B cell (primary cell): ENCODE measurements around the gene CACNA1D. TPM values are rescaled to one million over a fixed set of nuclear protein-coding genes. Genes with fewer than 3 reads are reported as not detected.

Experiments
- ATAC-seq: fragments of 200-7000 bp; cut with Tn5 transposase; one replicate; pipeline ENCODE4 v1.10.0; 2021; ENCODE audit warnings: low read depth, mild to moderate bottlenecking, moderate number of reproducible peaks, moderate library complexity
- CTCF ChIA-PET: fragments of 350-600 bp; sonication (Branson Sonifier 250); formaldehyde crosslinking; loops from one replicate; lab custom pipeline; 2021; ENCODE audit warnings: antibody characterized with exemption, inconsistent platforms; lab: Charles Lee
- POLR2A ChIA-PET: fragments of 350-600 bp; sonication (Branson Sonifier 250); formaldehyde crosslinking; loops from one replicate; lab custom pipeline; 2021; ENCODE audit warnings: antibody characterized with exemption; lab: Charles Lee
- DNase-seq: peaks from one replicate; pipeline ENCODE4 v3.0.0; 2013
- H2AFZ ChIP-seq: 2 replicates; pipeline ENCODE4 v1.6.1; 2012; ENCODE audit warnings: mild to moderate bottlenecking, low read depth, low read length; ENCODE audit not compliant: insufficient read depth, poor library complexity, severe bottlenecking
- H3K27ac ChIP-seq, 2 donors: 1 replicate in 1 of 2; 2 replicates in 1 of 2; pipeline ENCODE4 v1.5.1; 2012 to 2013; ENCODE audit warnings: low read length in 2 of 2, mild to moderate bottlenecking in 2 of 2, moderate library complexity in 1 of 2
- H3K27me3 ChIP-seq, 4 experiments: fragments of 200-600 bp in 1 of 4; sonication (generic) in 1 of 4; replicated peaks in 1 of 4; 1 replicate in 2 of 4; 2 replicates in 2 of 4; pipeline versions ENCODE4 v1.6.1 to v1.7.0; 2013 to 2016; ENCODE audit warnings: low read length in 3 of 4, mild to moderate bottlenecking in 2 of 4, mixed read lengths in 1 of 4, moderate library complexity in 1 of 4; ENCODE audit not compliant: insufficient read depth in 4 of 4, control insufficient read depth in 3 of 4; ENCODE audit errors: control extremely low read depth in 1 of 4
- H3K36me3 ChIP-seq, 2 experiments: replicated peaks in 1 of 2; 1 replicate in 1 of 2; 2 replicates in 1 of 2; pipeline versions ENCODE4 v1.6.1 to v1.7.1; 2013; ENCODE audit warnings: low read length in 1 of 2; ENCODE audit not compliant: insufficient read depth in 2 of 2, control insufficient read depth in 1 of 2; ENCODE audit errors: control extremely low read depth in 1 of 2, extremely low read depth in 1 of 2
- H3K4me1 ChIP-seq, 2 donors: fragments of 200-600 bp in 1 of 2; sonication (generic) in 1 of 2; 1 replicate in 1 of 2; 2 replicates in 1 of 2; pipeline versions ENCODE4 v1.5.1 to v1.6.1; 2013 to 2017; ENCODE audit warnings: low read length in 2 of 2; ENCODE audit not compliant: control insufficient read depth in 2 of 2, insufficient read depth in 2 of 2
- H3K4me2 ChIP-seq: replicated peaks from 2 replicates; pipeline ENCODE3; 2012; ENCODE audit warnings: mild to moderate bottlenecking, low read depth, low read length; ENCODE audit not compliant: poor library complexity, severe bottlenecking
- H3K4me3 ChIP-seq, 5 experiments: fragments of 200-600 bp in 1 of 5; sonication (generic) in 1 of 5; 1 replicate in 3 of 5; 2 replicates in 2 of 5; pipeline versions ENCODE4 v1.5.1 to v1.7.0; 2011 to 2016; ENCODE audit warnings: low read length in 4 of 5, mild to moderate bottlenecking in 4 of 5, low read depth in 2 of 5, control low read depth in 1 of 5, moderate library complexity in 1 of 5; ENCODE audit not compliant: insufficient read depth in 1 of 5; ENCODE audit errors: control extremely low read depth in 1 of 5, extremely low read depth in 1 of 5
- H3K79me2 ChIP-seq: fragments of 200-600 bp; sonication (generic); one replicate; pipeline ENCODE4 v1.6.0; 2016; ENCODE audit warnings: low read length; ENCODE audit not compliant: control insufficient read depth, insufficient read depth
- H3K9ac ChIP-seq: fragments of 200-600 bp; sonication (generic); 2 replicates; pipeline ENCODE4 v1.6.1; 2017; ENCODE audit warnings: mild to moderate bottlenecking, low read length, moderate library complexity
- H3K9me3 ChIP-seq, 3 donors: one replicate each; pipeline versions ENCODE4 v1.6.1 to v1.7.1; 2013; ENCODE audit warnings: low read length in 2 of 3; ENCODE audit not compliant: control insufficient read depth in 2 of 3, insufficient read depth in 1 of 3; ENCODE audit errors: control extremely low read depth in 1 of 3
- H4K20me1 ChIP-seq: 2 replicates; pipeline ENCODE4 v1.6.0; 2012; ENCODE audit warnings: mild to moderate bottlenecking, low read length; ENCODE audit not compliant: insufficient read depth, control insufficient read depth, poor library complexity, severe bottlenecking
- H3K27ac Mint-ChIP-seq: one replicate; pipeline ENCODE4 v1.8.0; 2021; ENCODE audit warnings: mixed read lengths
- H3K27me3 Mint-ChIP-seq: one replicate; pipeline ENCODE4 v1.8.0; 2021; ENCODE audit warnings: mixed read lengths
- H3K4me1 Mint-ChIP-seq: one replicate; pipeline ENCODE4 v1.8.0; 2021; ENCODE audit warnings: mixed read lengths
- H3K4me3 Mint-ChIP-seq: one replicate; pipeline ENCODE4 v1.8.0; 2021; ENCODE audit warnings: mixed read lengths
- H3K9me3 Mint-ChIP-seq: one replicate; pipeline ENCODE4 v1.8.0; 2022; ENCODE audit warnings: mixed read lengths; ENCODE audit not compliant: insufficient read depth
- EZH2 ChIP-seq: IDR thresholded peaks from 2 replicates; pipeline ENCODE4 v1.6.1; 2012; ENCODE audit warnings: borderline replicate concordance, low read depth, mild to moderate bottlenecking, moderate library complexity, low read length; ENCODE audit not compliant: insufficient read depth, poor library complexity, severe bottlenecking
- WGBS: methylation state at CpG from one replicate; pipeline ENCODE4 v1.1.5; 2013; ENCODE audit warnings: missing lambda C conversion rate; ENCODE audit not compliant: insufficient coverage; 5-methylcytosine and 5-hydroxymethylcytosine counted together
- intact Hi-C: fragments of 100-400 bp; cut with micrococcal nuclease; formaldehyde crosslinking; loops from one replicate; pipeline ENCODE4 v1.10.0; 2022
- polyA plus RNA-seq: library from polyadenylated mRNA; depleted of rRNA; stranded (reverse); fragments of >200 nt; gene quantifications from 2 replicates; pipeline ENCODE4 v1.2.3, GENCODE V29; 2012
- total RNA-seq, 2 donors: library from RNA; stranded (reverse); fragments of 120-200 nt in 1 of 2; gene quantifications; 1 replicate in 1 of 2; 2 replicates in 1 of 2; pipeline versions ENCODE4 v1.2.3 to v1.2.4, GENCODE V29; 2013 to 2022
- TF ChIP-seq, protein P1 (sequence below): fragments of 200-600 bp; IDR thresholded peaks from one replicate; pipeline ENCODE4 v1.8.0; 2022; ENCODE audit warnings: antibody characterized with exemption, mild to moderate bottlenecking

CACNA1D gene
- total and polyA plus RNA-seq, 2 donors (not counting 1 experiment from before 2014, with no cell fraction given), result 0.06 to 0.07 TPM

DNA sequence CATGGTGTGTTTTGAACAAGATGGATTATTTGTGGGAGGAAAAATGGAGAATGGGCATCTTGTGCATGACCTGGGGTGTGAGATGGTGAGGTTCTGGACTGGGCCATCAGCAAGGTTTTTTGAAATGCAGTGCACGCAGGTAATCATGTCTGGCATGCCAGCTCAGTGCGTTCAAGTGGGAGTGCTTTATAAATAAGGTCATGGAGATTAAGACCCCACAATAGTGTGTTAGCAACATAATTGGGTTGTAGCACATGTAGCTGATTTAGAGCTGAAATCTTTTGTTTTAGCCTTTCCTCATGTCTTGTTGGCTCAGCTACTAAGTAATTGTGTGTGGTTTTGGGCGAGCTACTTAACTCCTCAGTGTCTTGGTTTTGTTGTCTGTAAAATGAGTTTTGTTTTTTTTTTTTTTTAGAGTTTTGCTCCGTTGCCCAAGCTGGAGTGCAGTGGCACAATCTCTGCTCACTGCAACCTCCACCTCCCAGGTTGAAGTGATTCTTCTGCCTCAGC lies 3.9 kb upstream of the CACNA1D start:
- Histone ChIP-seq H2AFZ (no peak overlapping the region), H3K4me1 (peaks cover 11 to 15% of the 10 kb centered on the region in 2 donors), H3K9me3 (no peaks in the 10 kb centered on the region), H4K20me1 (no peaks in the 10 kb centered on the region), H3K79me2 (no peaks in the 10 kb centered on the region), H3K27me3 (peaks cover 0 to 31% (median 12%) of the 10 kb centered on the region in 4 experiments), H3K27ac (no peak overlapping the region), H3K36me3 (no peaks in the 10 kb centered on the region), H3K4me3 (no peak overlapping the region), H3K9ac (no peak overlapping the region), H3K4me2 (no peak overlapping the region)
- Mint-ChIP-seq H3K4me3 (no peak overlapping the region), H3K9me3 (no peaks in the 10 kb centered on the region), H3K27ac (no peak overlapping the region), H3K27me3 (peaks cover 26% of the 10 kb centered on the region), H3K4me1 (peaks cover 9% of the 10 kb centered on the region)
- ATAC-seq (no peak), DNase-seq (no peak)
- no peak for TF ChIP-seq EZH2
- TF ChIP-seq, protein P1, sequence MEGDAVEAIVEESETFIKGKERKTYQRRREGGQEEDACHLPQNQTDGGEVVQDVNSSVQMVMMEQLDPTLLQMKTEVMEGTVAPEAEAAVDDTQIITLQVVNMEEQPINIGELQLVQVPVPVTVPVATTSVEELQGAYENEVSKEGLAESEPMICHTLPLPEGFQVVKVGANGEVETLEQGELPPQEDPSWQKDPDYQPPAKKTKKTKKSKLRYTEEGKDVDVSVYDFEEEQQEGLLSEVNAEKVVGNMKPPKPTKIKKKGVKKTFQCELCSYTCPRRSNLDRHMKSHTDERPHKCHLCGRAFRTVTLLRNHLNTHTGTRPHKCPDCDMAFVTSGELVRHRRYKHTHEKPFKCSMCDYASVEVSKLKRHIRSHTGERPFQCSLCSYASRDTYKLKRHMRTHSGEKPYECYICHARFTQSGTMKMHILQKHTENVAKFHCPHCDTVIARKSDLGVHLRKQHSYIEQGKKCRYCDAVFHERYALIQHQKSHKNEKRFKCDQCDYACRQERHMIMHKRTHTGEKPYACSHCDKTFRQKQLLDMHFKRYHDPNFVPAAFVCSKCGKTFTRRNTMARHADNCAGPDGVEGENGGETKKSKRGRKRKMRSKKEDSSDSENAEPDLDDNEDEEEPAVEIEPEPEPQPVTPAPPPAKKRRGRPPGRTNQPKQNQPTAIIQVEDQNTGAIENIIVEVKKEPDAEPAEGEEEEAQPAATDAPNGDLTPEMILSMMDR, result no peak
- 93% methylated on average over 2 of the region's 4 CpGs for WGBS
- POLR2A ChIA-PET, result no interaction called here
- CTCF ChIA-PET, result no interaction called here
- intact Hi-C loops, result no loop called here

DNA sequence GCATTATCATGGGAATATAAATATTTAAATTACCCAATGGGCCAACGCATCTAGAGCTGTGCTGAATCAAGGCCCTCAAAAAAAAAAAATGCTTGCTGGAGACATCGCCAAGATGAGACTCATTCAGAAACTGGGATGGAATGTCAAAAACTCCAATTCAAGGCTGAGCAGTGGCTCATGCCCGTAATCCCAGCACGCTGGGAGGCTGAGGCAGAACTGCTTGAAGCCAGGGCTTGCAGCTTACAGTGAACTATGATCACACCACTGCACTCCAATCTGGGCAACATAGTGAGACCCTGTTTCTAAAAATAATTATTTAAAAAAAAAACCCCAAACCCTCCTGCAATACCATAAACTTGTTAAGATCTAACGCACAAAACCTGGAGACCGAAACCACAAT lies 3.1 kb upstream of the CACNA1D start:
- H3K27ac Mint-ChIP-seq, result no peak overlapping the region
- TF ChIP-seq, protein P1, result no peak
- TF ChIP-seq EZH2, result no peak
- Histone ChIP-seq H4K20me1 (no peaks in the 10 kb centered on the region), H3K36me3 (no peaks in the 10 kb centered on the region), H3K9me3 (no peaks in the 10 kb centered on the region), H3K27me3 (peaks cover 0 to 38% (median 15%) of the 10 kb centered on the region in 4 experiments), H3K79me2 (no peaks in the 10 kb centered on the region), H2AFZ (no peak overlapping the region), H3K4me2 (no peak overlapping the region), H3K27ac (no peak overlapping the region), H3K4me1 (peaks cover 19 to 23% of the 10 kb centered on the region in 2 donors), H3K9ac (no peak overlapping the region), H3K4me3 (no peak overlapping the region)
- POLR2A ChIA-PET, result no interaction called here
- DNase-seq, result no peak
- ATAC-seq, result no peak
- H3K4me3 Mint-ChIP-seq, result no peak overlapping the region
- peaks cover 31% of the 10 kb centered on the region for H3K27me3 Mint-ChIP-seq
- intact Hi-C loops, result no loop called here
- no peaks in the 10 kb centered on the region for H3K9me3 Mint-ChIP-seq
- 91% methylated on average over 5 of the region's 6 CpGs for WGBS
- peaks cover 15% of the 10 kb centered on the region for H3K4me1 Mint-ChIP-seq
- CTCF ChIA-PET, result no interaction called here
